Prostate gland (tissue), 2 donors: ENCODE results near the gene RAB13. TPM values are rescaled to one million over a fixed set of nuclear protein-coding genes. Genes with fewer than 3 reads are reported as not detected.

Experiments
- DNase-seq: peaks from one replicate; pipeline ENCODE4 v3.0.0-alpha.2; 2019; ENCODE audit warnings: low spot score
- H3K27ac ChIP-seq, 2 donors: fragments of 200-600 bp; sonication (generic); 2 replicates each; pipeline ENCODE4 v1.5.1; 2017 to 2019
- H3K27me3 ChIP-seq: fragments of 200-600 bp; sonication (generic); replicated peaks from 2 replicates; pipeline ENCODE4 v1.5.1; 2019; ENCODE audit not compliant: insufficient read depth
- H3K36me3 ChIP-seq, 2 donors: fragments of 200-600 bp; sonication (generic); 1 replicate in 1 of 2; 2 replicates in 1 of 2; pipeline versions ENCODE4 v1.5.1 to v1.8.1; 2017 to 2019
- H3K4me1 ChIP-seq: fragments of 200-600 bp; sonication (generic); replicated peaks from 2 replicates; pipeline ENCODE4 v1.5.1; 2019
- H3K4me3 ChIP-seq, 2 donors: fragments of 200-600 bp; sonication (generic); 2 replicates each; pipeline ENCODE4 v1.5.1; 2017 to 2019
- H3K9me3 ChIP-seq: fragments of 200-600 bp; sonication (generic); 2 replicates; pipeline ENCODE4 v1.5.1; 2017
- CTCF ChIP-seq, 4 experiments: fragments of 200-600 bp in 2 of 4; fragments of 450-650 bp in 2 of 4; sonication (generic) in 2 of 4; IDR thresholded peaks; 1 replicate in 3 of 4; 2 replicates in 1 of 4; pipeline ENCODE4 v1.5.1; 2016 to 2019; ENCODE audit warnings: antibody characterized with exemption in 4 of 4, mild to moderate bottlenecking in 2 of 4, moderate library complexity in 2 of 4
- POLR2A ChIP-seq: fragments of 450-650 bp; IDR thresholded peaks from one replicate; pipeline ENCODE4 v1.6.1; 2016; ENCODE audit warnings: antibody characterized with exemption, mild to moderate bottlenecking
- POLR2AphosphoS5 ChIP-seq: sonication (generic); formaldehyde crosslinking; IDR thresholded peaks from one replicate; pipeline ENCODE4 v1.6.1; 2017; ENCODE audit warnings: antibody characterized with exemption
- WGBS: methylation state at CpG from one replicate; pipeline ENCODE4 v1.1.5; 2018; 5-methylcytosine and 5-hydroxymethylcytosine counted together
- intact Hi-C: fragments of 100-400 bp; cut with DNase I; formaldehyde crosslinking; loops from one replicate; pipeline ENCODE4 v1.14.2; 2022
- total RNA-seq, 2 donors: library from RNA; depleted of rRNA; stranded (reverse); fragments of >200 nt; gene quantifications; one replicate each; pipeline ENCODE4 v1.1.0, GENCODE V29; 2016

Gene RAB13
- total RNA-seq, 2 donors from 2014 or later = 49.1 to 49.3 TPM

GRCh38 chr1:153942766-153943549 is 43.2 kb downstream of the RAB13 start:
- intact Hi-C loops = no loop called here
- Histone ChIP-seq H3K27ac (no peak overlapping the region), H3K36me3 (peaks cover 0 to under 1% of the 10 kb centered on the region in 2 donors), H3K4me3 (no peak overlapping the region), H3K9me3 (no peaks in the 10 kb centered on the region), H3K27me3 (no peaks in the 10 kb centered on the region), H3K4me1 (no peaks in the 10 kb centered on the region)
- WGBS = 86% methylated on average over 11 of the region's 11 CpGs
- no peak for DNase-seq
- TF ChIP-seq CTCF (IDR thresholded peaks at IDR 0.05) = no peak
- no peak for TF ChIP-seq POLR2AphosphoS5
- TF ChIP-seq POLR2A = no peak

- H3K36me3 ChIP-seq = peaks cover 0 to 8% of the 10 kb centered on the region in 2 donors
- intact Hi-C loops = no loop called here
- no peaks in the 10 kb centered on the region for H3K4me1 ChIP-seq
- H3K9me3 ChIP-seq = no peaks in the 10 kb centered on the region
- TF ChIP-seq POLR2AphosphoS5 (no peak), CTCF (IDR thresholded peaks at IDR 0.05) (no peak), POLR2A (no peak)
- no peak overlapping the region for H3K27ac ChIP-seq
- H3K4me3 ChIP-seq = no peak overlapping the region
- WGBS = 94% methylated on average over 34 of the region's 34 CpGs
- DNase-seq = no peak
- no peaks in the 10 kb centered on the region for H3K27me3 ChIP-seq
Measured at GRCh38 chr1:153941826-153942725, 44.1 kb downstream of the RAB13 start.

DNA sequence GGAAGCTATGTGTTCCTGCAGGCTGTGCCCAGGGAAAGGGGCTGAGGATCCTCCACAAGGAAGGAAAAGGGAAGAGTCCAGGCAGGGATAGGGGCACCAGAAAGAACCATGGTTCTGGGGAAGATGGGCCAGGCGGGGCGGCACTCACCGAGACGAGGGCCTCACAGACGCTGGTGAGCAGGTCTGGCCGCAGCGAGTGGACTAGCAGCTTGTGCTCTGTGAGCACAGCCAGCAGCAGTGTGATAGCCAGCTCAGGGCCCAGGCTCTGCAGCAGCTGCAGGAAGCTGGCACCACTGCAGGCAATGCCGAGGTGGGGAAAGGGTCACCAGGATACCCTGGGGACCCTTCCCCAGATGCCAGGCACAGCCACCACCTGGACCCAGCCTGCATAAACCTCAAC is 45.4 kb downstream of the RAB13 start:
- TF ChIP-seq POLR2A (no peak), CTCF (IDR thresholded peaks at IDR 0.05) (no peak), POLR2AphosphoS5 (no peak)
- no peak overlapping the region for H3K4me3 ChIP-seq
- H3K36me3 ChIP-seq = peaks cover 4 to 18% of the 10 kb centered on the region in 2 donors
- no peak overlapping the region for H3K27ac ChIP-seq
- intact Hi-C loops = no loop called here
- DNase-seq = no peak
- H3K9me3 ChIP-seq = no peaks in the 10 kb centered on the region
- 94% methylated on average over 8 of the region's 8 CpGs for WGBS
- no peaks in the 10 kb centered on the region for H3K4me1 ChIP-seq
- no peaks in the 10 kb centered on the region for H3K27me3 ChIP-seq

- Histone ChIP-seq H3K9me3 (no peaks in the 10 kb centered on the region), H3K4me3 (no peak overlapping the region), H3K4me1 (no peaks in the 10 kb centered on the region), H3K36me3 (peaks cover 4 to 24% of the 10 kb centered on the region in 2 donors), H3K27me3 (no peaks in the 10 kb centered on the region), H3K27ac (no peak overlapping the region)
- 59% methylated on average over 3 of the region's 12 CpGs for WGBS
- intact Hi-C loops = no loop called here
- TF ChIP-seq CTCF (IDR thresholded peaks at IDR 0.05) = no peak
- TF ChIP-seq POLR2AphosphoS5 = no peak
- no peak for TF ChIP-seq POLR2A
- DNase-seq = no peak
Measured at GRCh38 chr1:153939476-153939875, 46.7 kb downstream of the RAB13 start.
